ENCODE data around the gene XYLT2.
A peak's percentile ranks its signal among the peaks of the same experiment; 100 is the strongest.
"Not testable (repeated sequence)": the region's sequence is repeated elsewhere in the genome, so short reads cannot be mapped to it uniquely, and the experiment has no call there.

XYLT2 gene

GRCh38 chr17:50345432-50346312, at the start of gene XYLT2:
Gene XYLT2 (plus strand): TSS chr17:50346126. CDS start chr17:50346141, 15 bp downstream.
- peak; percentile 82 for DNase-seq

- peak; percentile 88 for DNase-seq
Measured at GRCh38 chr17:50297407-50297865, 48.5 kb upstream of the XYLT2 start.

DNA sequence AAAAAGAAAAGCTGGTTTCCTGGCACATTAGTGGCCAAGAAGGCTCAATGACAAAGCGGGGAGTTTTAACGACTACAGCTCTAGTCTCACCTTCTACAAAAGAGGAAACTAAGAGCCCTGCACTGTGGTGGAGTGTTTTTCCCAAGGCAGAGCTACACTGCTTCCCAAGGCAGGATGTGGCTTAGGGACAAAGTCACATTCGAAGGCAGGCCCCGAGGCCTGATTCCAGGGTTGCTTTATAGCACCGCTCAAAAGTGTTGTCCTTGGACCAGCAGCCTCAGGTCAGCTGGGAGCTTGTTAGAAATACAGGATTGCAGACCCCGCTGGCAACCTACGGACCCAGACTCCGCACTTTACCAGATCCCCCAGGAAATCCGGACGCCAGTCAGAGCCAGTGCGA, 47.9 kb upstream of the XYLT2 start:
- DNase-seq = no peak

DNA sequence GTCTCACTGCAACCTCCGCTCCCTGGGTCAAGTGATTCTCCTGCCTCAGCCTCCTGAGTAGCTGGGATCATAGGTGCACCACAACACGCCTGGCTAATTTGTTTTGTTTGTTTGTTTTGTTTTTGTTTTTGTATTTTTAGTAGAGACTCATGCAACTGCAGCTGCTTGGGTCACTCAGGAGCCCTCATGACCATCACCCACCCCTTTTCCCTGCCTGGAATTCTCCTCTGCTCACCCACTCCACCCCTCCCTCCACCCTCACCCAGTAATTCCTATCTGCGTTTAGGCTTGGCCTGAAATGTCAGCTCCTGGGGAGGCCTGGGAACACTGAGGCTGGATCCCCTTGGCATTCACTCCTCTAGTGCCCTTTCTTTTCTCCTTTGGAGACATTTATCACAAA, 46.1 kb upstream of the XYLT2 start:
- no peak for DNase-seq

- DNase-seq = not testable (repeated sequence)
Measured at GRCh38 chr17:50300824-50301223, 45.1 kb upstream of the XYLT2 start.

DNA sequence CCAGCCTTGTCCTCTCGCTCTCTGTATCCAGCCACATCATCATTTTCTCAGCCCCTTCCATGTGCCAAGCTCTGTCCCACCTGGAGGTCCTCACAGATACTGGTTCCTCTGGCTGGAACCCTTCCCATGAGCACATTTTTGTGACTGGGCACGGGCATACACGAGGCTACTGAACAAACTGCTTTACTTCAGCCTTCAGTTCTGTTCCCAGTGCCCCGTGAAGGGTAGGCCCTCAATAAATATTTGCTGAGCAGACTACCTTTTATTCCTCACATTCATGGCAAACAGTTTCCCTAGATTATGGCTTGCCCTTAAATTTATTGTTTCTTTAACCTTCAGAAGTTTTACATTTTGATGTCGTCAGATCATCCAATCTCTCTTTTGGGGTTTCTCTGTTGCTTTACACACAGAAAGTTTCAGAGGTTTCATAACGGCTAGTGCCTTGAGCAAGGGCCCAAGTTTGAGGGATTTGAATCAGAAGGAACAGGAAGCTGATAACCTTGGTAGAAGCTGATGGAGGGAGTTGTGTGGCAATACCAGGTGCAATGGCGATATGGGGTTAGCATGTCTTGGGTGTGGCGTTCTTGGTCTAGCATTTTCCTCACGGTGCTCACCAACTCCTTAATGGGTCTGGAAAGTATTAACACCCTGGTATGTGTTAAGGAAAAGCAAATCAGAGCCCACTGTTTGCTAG, 43.9 kb upstream of the XYLT2 start:
- no peak for DNase-seq

GRCh38 chr17:50303051-50303450, 42.9 kb upstream of the XYLT2 start:
- peak; percentile 64 for DNase-seq

- peak; percentile 6 for DNase-seq
Measured at GRCh38 chr17:50303596-50303995, 42.3 kb upstream of the XYLT2 start.

GRCh38 chr17:50304781-50305404, 41.0 kb upstream of the XYLT2 start:
- no peak for DNase-seq

DNA sequence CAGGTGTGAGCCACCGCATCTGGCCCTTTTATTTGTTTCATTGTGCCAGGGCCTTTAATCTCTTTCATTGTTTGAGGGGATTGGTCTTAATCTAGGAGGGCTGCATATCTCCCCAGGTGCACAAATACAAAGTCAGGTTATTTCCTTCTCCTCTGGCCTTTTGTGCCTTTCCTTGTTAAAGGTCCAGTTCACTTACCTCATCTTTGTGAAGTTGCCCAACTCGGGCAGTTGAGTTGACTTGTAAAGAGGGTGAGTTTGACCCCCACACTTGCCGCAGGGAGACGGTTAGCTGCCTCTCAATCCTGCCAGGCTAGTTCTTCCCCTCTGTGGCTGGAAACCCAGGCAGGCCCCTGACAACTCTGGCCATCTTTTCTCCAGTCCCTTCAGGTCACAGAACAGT, 38.3 kb upstream of the XYLT2 start:
- DNase-seq = no peak

DNA sequence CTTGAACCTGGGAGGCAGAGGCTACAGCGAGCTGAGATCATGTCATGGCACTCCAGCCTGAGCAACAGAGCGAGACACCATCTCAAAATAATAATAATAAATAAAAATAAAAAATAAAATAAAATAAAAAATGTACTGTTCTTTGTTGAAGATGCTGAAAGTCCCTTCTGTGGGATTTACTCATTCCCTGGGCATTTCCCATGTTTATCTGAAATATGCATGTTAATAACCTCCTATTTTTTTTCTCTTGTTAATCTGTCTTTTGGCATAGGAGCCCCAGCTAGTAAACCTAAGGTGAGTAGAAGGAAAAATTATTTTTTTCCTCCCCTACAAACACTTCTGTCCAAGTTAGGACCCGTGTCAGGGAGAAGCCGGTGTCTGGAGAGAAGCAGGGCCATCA, 37.3 kb upstream of the XYLT2 start:
- no peak for DNase-seq

DNA sequence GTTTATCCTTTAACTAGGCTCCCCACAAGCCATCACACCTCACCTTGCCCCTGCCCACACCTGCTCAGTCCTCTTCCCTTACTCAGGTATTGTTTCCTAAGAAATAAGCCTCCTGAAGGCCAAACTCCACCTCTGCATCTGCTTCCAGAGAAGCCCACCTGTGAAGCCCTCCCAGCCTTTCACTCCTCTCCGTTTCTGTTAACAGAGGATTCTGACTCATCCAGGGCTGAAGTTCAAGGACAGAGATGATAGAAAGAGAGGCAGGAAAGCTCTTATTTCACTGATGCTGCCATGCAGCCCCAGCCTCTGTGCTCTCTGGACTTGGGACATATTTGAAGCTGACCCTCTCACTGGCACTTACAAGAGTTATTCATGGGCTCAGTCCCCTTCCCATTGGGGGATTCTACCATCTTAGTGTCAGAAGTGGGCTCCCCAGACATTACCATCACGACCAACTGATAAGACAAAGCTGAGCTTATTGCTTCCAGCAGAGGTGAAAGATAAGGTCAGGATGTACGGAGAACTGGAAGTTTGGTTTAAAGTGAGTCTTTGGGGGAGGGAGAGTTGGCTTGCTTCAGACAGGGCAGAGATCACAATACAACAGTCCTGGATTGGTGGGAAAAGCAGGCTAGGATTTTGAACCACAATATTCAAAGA, 35.3 kb upstream of the XYLT2 start:
- peak; percentile 3 for DNase-seq

- DNase-seq = no peak
Measured at GRCh38 chr17:50311112-50311460, 34.8 kb upstream of the XYLT2 start.

DNA sequence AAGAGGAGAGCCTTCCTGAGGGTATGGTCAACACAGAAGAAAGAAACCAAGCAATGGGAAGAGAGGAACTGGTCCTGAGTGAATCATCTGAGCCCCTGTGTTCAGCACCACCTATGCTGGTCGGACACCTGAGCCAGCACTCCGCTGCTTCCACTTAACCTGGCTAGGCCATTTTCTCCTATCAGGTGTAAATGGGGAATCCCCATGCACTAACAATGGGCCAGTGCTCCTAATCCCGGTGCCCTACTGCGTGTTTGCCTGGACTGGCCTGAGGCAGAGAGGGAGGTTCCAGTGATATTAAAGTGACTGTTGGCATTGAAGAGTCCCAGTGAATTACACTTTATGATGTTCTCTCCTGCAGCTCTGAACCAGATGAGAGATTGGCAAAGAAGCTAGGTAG, 34.4 kb upstream of the XYLT2 start:
- DNase-seq = no peak

DNA sequence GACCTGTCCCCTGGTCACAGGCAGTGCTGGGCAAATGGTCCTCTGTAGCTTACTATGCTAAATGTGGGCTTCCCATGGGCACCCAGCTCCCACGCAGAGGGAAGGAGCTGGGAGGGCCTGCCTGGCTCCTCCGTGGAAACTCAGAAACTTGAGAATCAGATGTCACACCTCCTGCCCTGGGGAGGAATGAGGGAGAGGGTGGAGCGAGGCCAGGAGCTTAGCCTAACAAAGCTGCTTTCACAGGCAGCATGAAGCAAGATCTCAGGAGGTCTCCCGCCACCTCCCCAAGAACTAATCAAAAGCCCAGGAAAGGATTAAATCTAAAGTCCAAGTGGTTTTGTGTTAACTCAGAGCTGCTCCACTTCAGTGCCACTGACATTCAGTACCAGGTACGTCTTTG, 33.6 kb upstream of the XYLT2 start:
- DNase-seq = no peak

- no peak for DNase-seq
Measured at GRCh38 chr17:50314456-50315011, 31.4 kb upstream of the XYLT2 start.

GRCh38 chr17:50316016-50316587, 29.8 kb upstream of the XYLT2 start:
- no peak for DNase-seq

GRCh38 chr17:50316660-50317059, 29.3 kb upstream of the XYLT2 start:
- not testable (repeated sequence) for DNase-seq

DNA sequence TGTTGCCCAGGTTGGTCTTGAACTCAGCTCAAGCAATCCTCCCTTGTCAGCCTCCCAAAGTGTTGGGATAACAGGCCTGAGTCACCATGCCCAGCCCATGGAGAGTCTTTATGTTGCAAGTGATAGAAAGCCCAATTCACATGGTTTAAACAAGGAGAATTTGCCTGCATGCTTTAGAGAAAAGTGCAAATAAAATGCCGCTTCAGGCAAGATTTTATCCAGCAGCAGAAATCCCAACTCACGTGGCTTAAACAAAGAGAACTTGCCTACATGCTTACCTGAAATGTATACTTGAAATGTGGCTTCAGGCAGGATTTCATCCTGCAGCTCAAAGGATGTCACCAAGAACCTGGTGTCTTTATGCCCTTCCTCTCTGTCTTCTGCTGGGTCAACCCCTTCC, 28.8 kb upstream of the XYLT2 start:
- DNase-seq = no peak

- no peak for DNase-seq
Measured at GRCh38 chr17:50318501-50319285, 27.2 kb upstream of the XYLT2 start.

DNA sequence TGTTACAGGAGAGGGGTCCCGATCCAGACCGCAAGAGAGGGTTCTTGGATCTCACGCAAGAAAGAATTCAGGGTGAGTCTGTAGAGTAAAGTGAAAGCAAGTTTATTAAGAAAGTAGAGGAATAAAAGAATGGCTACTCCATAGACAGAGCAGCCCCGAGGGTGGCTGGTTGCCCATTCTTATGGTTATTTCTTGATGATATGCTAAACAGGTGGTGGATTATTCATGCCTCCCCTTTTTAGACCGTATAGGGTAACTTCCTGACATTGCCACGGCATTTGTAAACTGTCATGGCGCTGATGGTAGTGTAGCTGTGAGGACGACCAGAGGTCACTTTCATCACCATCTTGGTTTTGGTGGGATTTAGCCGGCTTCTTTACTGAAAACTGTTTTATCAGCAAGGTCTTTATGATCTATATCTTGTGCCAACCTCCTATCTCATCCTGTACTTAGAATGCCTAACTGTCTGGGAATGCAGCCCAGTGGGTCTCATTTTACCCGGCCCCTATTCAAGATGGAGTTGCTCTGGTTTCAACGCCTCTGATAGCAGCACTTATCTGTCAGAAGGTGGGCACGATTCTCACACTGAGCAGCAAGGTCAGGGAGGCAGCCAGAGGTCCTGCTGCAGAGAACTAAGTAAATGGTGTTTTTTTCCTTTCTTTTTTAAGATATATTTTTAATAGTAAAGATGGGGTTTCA, 26.5 kb upstream of the XYLT2 start:
- DNase-seq = no peak
